Measurements from ENCODE around the gene SERP2. TPM values are rescaled to one million over a fixed set of nuclear protein-coding genes. Genes with fewer than 3 reads are reported as not detected.

SERP2 gene
- total RNA-seq, 3 donors from 2014 or later, result 3.3 to 6.0 (median 5.8) TPM

DNA sequence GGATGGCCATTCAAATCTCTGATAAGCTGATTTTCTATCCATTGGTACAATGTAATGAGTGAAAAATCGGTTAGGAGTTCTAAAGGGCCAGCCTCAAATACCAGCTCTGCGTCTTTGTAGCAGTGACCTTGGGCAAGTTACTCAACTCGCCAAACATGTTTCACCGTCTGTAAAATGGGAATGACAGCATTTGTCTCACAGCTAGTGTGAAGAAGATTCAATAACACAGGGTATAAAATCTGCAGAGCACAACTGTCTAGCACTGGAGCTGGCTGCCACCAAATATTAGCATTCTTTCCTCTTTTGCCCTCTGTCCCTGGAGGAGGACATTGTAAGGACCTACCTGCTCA lies 22.1 kb upstream of the SERP2 start:
- intact Hi-C loops (cut with DNase I, micrococcal nuclease), result no loop called here
- Histone ChIP-seq H3K9me3 (no peaks in the 10 kb centered on the region), H3K4me1 (ENCODE audit: low read depth) (no peaks in the 10 kb centered on the region), H3K4me3 (no peak overlapping the region), H3K36me3 (ENCODE audit: low read depth) (no peaks in the 10 kb centered on the region)
- ATAC-seq (no peak), DNase-seq (no peak)
- TF ChIP-seq, protein P1, sequence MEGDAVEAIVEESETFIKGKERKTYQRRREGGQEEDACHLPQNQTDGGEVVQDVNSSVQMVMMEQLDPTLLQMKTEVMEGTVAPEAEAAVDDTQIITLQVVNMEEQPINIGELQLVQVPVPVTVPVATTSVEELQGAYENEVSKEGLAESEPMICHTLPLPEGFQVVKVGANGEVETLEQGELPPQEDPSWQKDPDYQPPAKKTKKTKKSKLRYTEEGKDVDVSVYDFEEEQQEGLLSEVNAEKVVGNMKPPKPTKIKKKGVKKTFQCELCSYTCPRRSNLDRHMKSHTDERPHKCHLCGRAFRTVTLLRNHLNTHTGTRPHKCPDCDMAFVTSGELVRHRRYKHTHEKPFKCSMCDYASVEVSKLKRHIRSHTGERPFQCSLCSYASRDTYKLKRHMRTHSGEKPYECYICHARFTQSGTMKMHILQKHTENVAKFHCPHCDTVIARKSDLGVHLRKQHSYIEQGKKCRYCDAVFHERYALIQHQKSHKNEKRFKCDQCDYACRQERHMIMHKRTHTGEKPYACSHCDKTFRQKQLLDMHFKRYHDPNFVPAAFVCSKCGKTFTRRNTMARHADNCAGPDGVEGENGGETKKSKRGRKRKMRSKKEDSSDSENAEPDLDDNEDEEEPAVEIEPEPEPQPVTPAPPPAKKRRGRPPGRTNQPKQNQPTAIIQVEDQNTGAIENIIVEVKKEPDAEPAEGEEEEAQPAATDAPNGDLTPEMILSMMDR (IDR thresholded peaks at IDR 0.05), result no peak

DNA sequence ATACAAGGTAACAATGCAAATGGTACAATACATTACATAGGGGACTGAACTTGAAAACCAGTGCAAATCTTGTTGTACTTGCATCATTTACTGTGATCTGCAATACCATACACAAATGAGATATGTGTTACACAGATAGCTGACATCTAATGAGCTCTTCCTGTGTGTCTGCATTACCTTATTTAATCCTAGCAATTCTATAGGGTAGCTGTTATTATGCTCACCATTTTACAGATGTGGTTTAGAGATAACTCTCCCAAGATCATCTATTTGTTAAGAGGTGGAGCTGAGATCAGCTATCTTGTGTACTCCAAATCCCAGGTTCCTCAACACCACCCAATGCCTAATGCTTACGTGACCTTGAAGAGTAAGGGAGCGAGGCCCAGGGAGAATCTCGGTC lies 21.4 kb upstream of the SERP2 start:
- H3K4me1 ChIP-seq (ENCODE audit: low read depth), result no peaks in the 10 kb centered on the region
- H3K9me3 ChIP-seq, result no peaks in the 10 kb centered on the region
- DNase-seq, result no peak
- TF ChIP-seq, protein P1 (IDR thresholded peaks at IDR 0.05), result no peak
- H3K4me3 ChIP-seq, result no peak overlapping the region
- no peaks in the 10 kb centered on the region for H3K36me3 ChIP-seq (ENCODE audit: low read depth)
- intact Hi-C loops (cut with DNase I, micrococcal nuclease), result no loop called here
- no peak for ATAC-seq

- no peak for ATAC-seq
- Histone ChIP-seq H3K4me3 (no peak overlapping the region), H3K4me1 (ENCODE audit: low read depth) (no peaks in the 10 kb centered on the region), H3K36me3 (ENCODE audit: low read depth) (no peaks in the 10 kb centered on the region), H3K9me3 (no peaks in the 10 kb centered on the region)
- intact Hi-C loops (cut with DNase I, micrococcal nuclease), result no loop called here
- TF ChIP-seq, protein P1 (IDR thresholded peaks at IDR 0.05), result no peak
- no peak for DNase-seq
These were observed 21.0 kb upstream of the SERP2 start for GRCh38 chr13:44352671-44353070.

DNA sequence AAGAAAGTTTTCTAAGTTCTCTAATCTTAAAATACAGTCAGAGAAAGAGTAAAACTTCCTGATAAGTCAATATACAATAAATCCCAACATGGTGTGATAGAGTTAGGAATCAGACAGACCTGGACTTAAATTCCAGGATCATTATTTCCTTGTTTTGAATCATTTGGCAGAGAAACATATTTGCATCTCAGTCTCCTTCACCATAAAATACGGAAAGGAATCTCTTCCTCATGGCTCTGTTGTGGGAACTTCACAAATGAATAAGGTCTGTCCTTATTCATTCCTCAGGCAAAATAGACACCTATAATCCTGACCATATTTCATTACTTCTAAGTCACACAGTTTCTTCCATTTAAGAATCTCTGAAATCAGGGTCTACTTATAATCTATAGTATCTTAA lies 19.3 kb upstream of the SERP2 start:
- no peak for DNase-seq
- intact Hi-C loops (cut with DNase I, micrococcal nuclease), result no loop called here
- Histone ChIP-seq H3K4me1 (ENCODE audit: low read depth) (no peaks in the 10 kb centered on the region), H3K36me3 (ENCODE audit: low read depth) (no peaks in the 10 kb centered on the region), H3K4me3 (no peak overlapping the region), H3K9me3 (no peaks in the 10 kb centered on the region)
- TF ChIP-seq, protein P1 (IDR thresholded peaks at IDR 0.05), result no peak
- peak; percentile 72 for ATAC-seq

GRCh38 chr13:44354884-44355283 lies 18.7 kb upstream of the SERP2 start:
- Histone ChIP-seq H3K4me3 (no peak overlapping the region), H3K4me1 (ENCODE audit: low read depth) (no peaks in the 10 kb centered on the region), H3K9me3 (no peaks in the 10 kb centered on the region), H3K36me3 (ENCODE audit: low read depth) (no peaks in the 10 kb centered on the region)
- DNase-seq (no peak), ATAC-seq (no peak)
- TF ChIP-seq, protein P1 (IDR thresholded peaks at IDR 0.05), result no peak
- intact Hi-C loops (cut with DNase I, micrococcal nuclease), result no loop called here

GRCh38 chr13:44355621-44356020 lies 18.0 kb upstream of the SERP2 start:
- no peak for DNase-seq
- TF ChIP-seq, protein P1 (IDR thresholded peaks at IDR 0.05), result no peak
- intact Hi-C loops (cut with DNase I, micrococcal nuclease), result no loop called here
- Histone ChIP-seq H3K4me1 (ENCODE audit: low read depth) (no peaks in the 10 kb centered on the region), H3K36me3 (ENCODE audit: low read depth) (no peaks in the 10 kb centered on the region), H3K4me3 (no peak overlapping the region), H3K9me3 (no peaks in the 10 kb centered on the region)
- no peak for ATAC-seq

All from mucosa of descending colon (tissue), 3 donors.